HG03442 (cell line): ENCODE measurements around the gene CLTCL1.
"Not testable (repeated sequence)": the region's sequence is repeated elsewhere in the genome, so short reads cannot be mapped to it uniquely, and the experiment has no call there.

Source experiments
- ATAC-seq: cut with Tn5 transposase; IDR thresholded peaks from one replicate; pipeline ENCODE4 v1.9.1; 2021; ENCODE audit warnings: mild to moderate bottlenecking, moderate library complexity; ENCODE audit not compliant: unreplicated experiment

The CLTCL1 gene

GRCh38 chr22:19256362-19256761 lies 35.2 kb downstream of the CLTCL1 start:
- ATAC-seq, result not testable (repeated sequence)

GRCh38 chr22:19253143-19253542 lies 38.4 kb downstream of the CLTCL1 start:
- ATAC-seq, result no peak

GRCh38 chr22:19244600-19245352 lies 46.7 kb downstream of the CLTCL1 start:
- ATAC-seq, result no peak

GRCh38 chr22:19242699-19243098 lies 48.8 kb downstream of the CLTCL1 start:
- ATAC-seq, result no peak

GRCh38 chr22:19241593-19241906 lies 50.0 kb downstream of the CLTCL1 start:
- no peak for ATAC-seq

- ATAC-seq, result no peak
Observed at GRCh38 chr22:19240813-19241592, 50.5 kb downstream of the CLTCL1 start.

- no peak for ATAC-seq
Observed at GRCh38 chr22:19239464-19239863, 52.1 kb downstream of the CLTCL1 start.

- no peak for ATAC-seq
Observed at GRCh38 chr22:19238900-19239299, 52.6 kb downstream of the CLTCL1 start.

GRCh38 chr22:19235874-19236273 lies 55.6 kb downstream of the CLTCL1 start:
- no peak for ATAC-seq

GRCh38 chr22:19234126-19234896 lies 57.2 kb downstream of the CLTCL1 start:
- no peak for ATAC-seq

- no peak for ATAC-seq
Observed at GRCh38 chr22:19233189-19233661, 58.3 kb downstream of the CLTCL1 start.

- no peak for ATAC-seq
Observed at GRCh38 chr22:19232623-19233022, 58.9 kb downstream of the CLTCL1 start.

GRCh38 chr22:19231986-19232385 lies 59.5 kb downstream of the CLTCL1 start:
- no peak for ATAC-seq

- no peak for ATAC-seq
Observed at GRCh38 chr22:19229600-19229999, 61.9 kb downstream of the CLTCL1 start.

- ATAC-seq, result no peak
Observed at GRCh38 chr22:19228179-19228578, 63.3 kb downstream of the CLTCL1 start.

- no peak for ATAC-seq
Observed at GRCh38 chr22:19226428-19226827, 65.1 kb downstream of the CLTCL1 start.

GRCh38 chr22:19225560-19225959 lies 66.0 kb downstream of the CLTCL1 start:
- ATAC-seq, result no peak

- ATAC-seq, result no peak
Observed at GRCh38 chr22:19224985-19225384, 66.5 kb downstream of the CLTCL1 start.

- no peak for ATAC-seq
Observed at GRCh38 chr22:19224557-19224956, 67.0 kb downstream of the CLTCL1 start.

- no peak for ATAC-seq
Observed at GRCh38 chr22:19223617-19224016, 67.9 kb downstream of the CLTCL1 start.

GRCh38 chr22:19223110-19223509 lies 68.4 kb downstream of the CLTCL1 start:
- no peak for ATAC-seq
